Upper lobe of right lung (tissue), 1 donor: ENCODE results near the gene CDH12. TPM values are rescaled to one million over a fixed set of nuclear protein-coding genes. Genes with fewer than 3 reads are reported as not detected.
A peak's percentile ranks its signal among the peaks of the same experiment; 100 is the strongest.
"Not testable (repeated sequence)": the region's sequence is repeated elsewhere in the genome, so short reads cannot be mapped to it uniquely, and the experiment has no call there.

Experiments
- ATAC-seq: fragments of 200-7000 bp; cut with Tn5 transposase; one replicate; pipeline ENCODE4 v1.9.1; 2020; ENCODE audit warnings: mild to moderate bottlenecking, moderate library complexity
- DNase-seq: peaks from one replicate; pipeline ENCODE4 v3.0.0-alpha.2; 2020
- H3K27ac ChIP-seq: fragments of 200-600 bp; one replicate; pipeline ENCODE4 v1.8.0; 2022
- H3K27me3 ChIP-seq: fragments of 200-600 bp; one replicate; pipeline ENCODE4 v1.8.0; 2022; ENCODE audit warnings: mild to moderate bottlenecking
- H3K36me3 ChIP-seq: fragments of 200-600 bp; one replicate; pipeline ENCODE4 v1.8.0; 2022
- H3K4me1 ChIP-seq: fragments of 200-600 bp; one replicate; pipeline ENCODE4 v1.8.0; 2022
- H3K4me3 ChIP-seq: fragments of 200-600 bp; one replicate; pipeline ENCODE4 v1.8.0; 2022; ENCODE audit warnings: mild to moderate bottlenecking
- H3K9me3 ChIP-seq: fragments of 200-600 bp; one replicate; pipeline ENCODE4 v1.8.0; 2022
- CTCF ChIP-seq: fragments of 200-600 bp; IDR thresholded peaks from one replicate; pipeline ENCODE4 v1.8.0; 2022; ENCODE audit warnings: antibody characterized with exemption
- intact Hi-C: fragments of 100-400 bp; cut with DNase I; formaldehyde crosslinking; loops from one replicate; pipeline ENCODE4 v1.11.0; 2022
- total RNA-seq: library from RNA; stranded (reverse); fragmentation: NEBNext Ultra II Directional; extraction: Animal tissue kit (Norgen Biotek cat#: 25700); gene quantifications from one replicate; pipeline ENCODE4 v1.2.1, GENCODE V29; 2021
- donor health status: DM: no; HTN: yes; CAD: no; lungs with severe emphysema.

The CDH12 gene
- total RNA-seq, 1 donor from 2014 or later: not detected

GRCh38 chr5:22226423-22226822, 626.7 kb downstream of the CDH12 start:
- Histone ChIP-seq H3K27me3 (no peaks in the 10 kb centered on the region), H3K27ac (no peak overlapping the region), H3K9me3 (no peaks in the 10 kb centered on the region), H3K36me3 (no peaks in the 10 kb centered on the region), H3K4me1 (no peaks in the 10 kb centered on the region), H3K4me3 (no peak overlapping the region)
- no peak for TF ChIP-seq CTCF
- ATAC-seq (no peak), DNase-seq (no peak)
- intact Hi-C loops: no loop called here

GRCh38 chr5:22223079-22223478, 630.1 kb downstream of the CDH12 start:
- ATAC-seq: no peak
- Histone ChIP-seq H3K27me3 (no peaks in the 10 kb centered on the region), H3K27ac (no peak overlapping the region), H3K4me3 (no peak overlapping the region), H3K9me3 (no peaks in the 10 kb centered on the region), H3K4me1 (no peaks in the 10 kb centered on the region), H3K36me3 (no peaks in the 10 kb centered on the region)
- no peak for DNase-seq
- intact Hi-C loops: no loop called here
- no peak for TF ChIP-seq CTCF

- intact Hi-C loops, H3K4me3 ChIP-seq, DNase-seq, H3K4me1 ChIP-seq, H3K27ac ChIP-seq, H3K36me3 ChIP-seq, H3K9me3 ChIP-seq, H3K27me3 ChIP-seq: not testable (repeated sequence)
- peak; percentile 62 for ATAC-seq
These were observed 639.2 kb downstream of the CDH12 start for GRCh38 chr5:22213703-22214495.

- H3K9me3 ChIP-seq, intact Hi-C loops, H3K4me1 ChIP-seq, H3K4me3 ChIP-seq, H3K36me3 ChIP-seq, H3K27ac ChIP-seq, DNase-seq, H3K27me3 ChIP-seq: not testable (repeated sequence)
- ATAC-seq: peak; percentile 57
These were observed 640.7 kb downstream of the CDH12 start for GRCh38 chr5:22212254-22212991.

- DNase-seq, intact Hi-C loops, H3K9me3 ChIP-seq, H3K27me3 ChIP-seq, H3K36me3 ChIP-seq, H3K27ac ChIP-seq, H3K4me3 ChIP-seq, ATAC-seq, H3K4me1 ChIP-seq: not testable (repeated sequence)
These were observed 644.7 kb downstream of the CDH12 start for GRCh38 chr5:22208463-22208862.

GRCh38 chr5:22188651-22189050, 664.5 kb downstream of the CDH12 start:
- H3K4me3 ChIP-seq, H3K9me3 ChIP-seq, DNase-seq, intact Hi-C loops, H3K27me3 ChIP-seq, H3K36me3 ChIP-seq, H3K4me1 ChIP-seq, H3K27ac ChIP-seq, ATAC-seq: not testable (repeated sequence)

GRCh38 chr5:22187632-22188228, 665.4 kb downstream of the CDH12 start:
- H3K27ac ChIP-seq, H3K9me3 ChIP-seq, H3K36me3 ChIP-seq, H3K27me3 ChIP-seq, DNase-seq, intact Hi-C loops, H3K4me1 ChIP-seq, H3K4me3 ChIP-seq, ATAC-seq: not testable (repeated sequence)

- ATAC-seq, DNase-seq, H3K27me3 ChIP-seq, H3K4me3 ChIP-seq, H3K9me3 ChIP-seq, H3K27ac ChIP-seq, intact Hi-C loops, H3K36me3 ChIP-seq, H3K4me1 ChIP-seq: not testable (repeated sequence)
These were observed 683.9 kb downstream of the CDH12 start for GRCh38 chr5:22169226-22169625.

GRCh38 chr5:22168704-22169103, 684.4 kb downstream of the CDH12 start:
- intact Hi-C loops, H3K36me3 ChIP-seq, H3K27ac ChIP-seq, ATAC-seq, H3K27me3 ChIP-seq, H3K4me3 ChIP-seq, DNase-seq, H3K9me3 ChIP-seq, H3K4me1 ChIP-seq: not testable (repeated sequence)

GRCh38 chr5:22165931-22166330, 687.2 kb downstream of the CDH12 start:
- H3K4me3 ChIP-seq, H3K9me3 ChIP-seq, intact Hi-C loops, H3K4me1 ChIP-seq, DNase-seq, ATAC-seq, H3K27me3 ChIP-seq, H3K27ac ChIP-seq, H3K36me3 ChIP-seq: not testable (repeated sequence)

- intact Hi-C loops, ATAC-seq, H3K4me1 ChIP-seq, H3K27me3 ChIP-seq, H3K9me3 ChIP-seq, H3K27ac ChIP-seq, DNase-seq, H3K4me3 ChIP-seq, H3K36me3 ChIP-seq: not testable (repeated sequence)
These were observed 688.0 kb downstream of the CDH12 start for GRCh38 chr5:22164910-22165748.
